ENCODE results near the gene DAPK1.

Gene DAPK1

DNA sequence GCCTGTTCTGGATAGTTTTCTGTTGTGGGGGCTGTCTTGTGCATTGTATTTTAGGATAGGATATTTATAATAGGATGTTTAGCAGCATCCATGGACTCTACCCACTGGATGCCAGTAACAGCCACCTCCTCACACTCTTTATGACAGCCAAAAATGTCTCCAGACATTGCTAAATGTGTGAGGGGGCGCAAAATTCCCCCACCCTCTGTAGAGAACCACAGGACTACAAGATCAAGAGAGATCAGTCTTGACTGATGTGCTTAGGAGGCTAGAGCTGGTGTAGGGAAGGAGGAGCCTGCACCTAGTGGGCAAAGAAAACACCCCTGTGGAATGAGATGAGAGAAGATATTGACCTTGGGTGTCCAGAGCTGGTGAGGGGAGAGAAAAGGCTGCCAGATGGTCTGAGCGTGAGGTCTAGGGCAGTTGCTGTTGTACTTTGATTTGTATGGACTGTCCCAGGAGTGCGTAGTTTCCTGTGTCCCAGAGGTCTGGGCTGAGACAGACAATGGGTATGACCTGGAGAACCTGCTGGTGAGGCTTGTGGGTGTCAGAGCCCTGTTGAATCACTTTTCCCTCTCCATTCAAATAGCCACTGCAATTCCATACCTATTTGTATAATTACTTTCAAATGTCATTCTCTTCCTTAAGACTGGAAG lies 16.3 kb downstream of the DAPK1 start:
- no peak for DNase-seq (ENCODE audit: low read depth, low spot score)
- TF ChIP-seq, protein P1, sequence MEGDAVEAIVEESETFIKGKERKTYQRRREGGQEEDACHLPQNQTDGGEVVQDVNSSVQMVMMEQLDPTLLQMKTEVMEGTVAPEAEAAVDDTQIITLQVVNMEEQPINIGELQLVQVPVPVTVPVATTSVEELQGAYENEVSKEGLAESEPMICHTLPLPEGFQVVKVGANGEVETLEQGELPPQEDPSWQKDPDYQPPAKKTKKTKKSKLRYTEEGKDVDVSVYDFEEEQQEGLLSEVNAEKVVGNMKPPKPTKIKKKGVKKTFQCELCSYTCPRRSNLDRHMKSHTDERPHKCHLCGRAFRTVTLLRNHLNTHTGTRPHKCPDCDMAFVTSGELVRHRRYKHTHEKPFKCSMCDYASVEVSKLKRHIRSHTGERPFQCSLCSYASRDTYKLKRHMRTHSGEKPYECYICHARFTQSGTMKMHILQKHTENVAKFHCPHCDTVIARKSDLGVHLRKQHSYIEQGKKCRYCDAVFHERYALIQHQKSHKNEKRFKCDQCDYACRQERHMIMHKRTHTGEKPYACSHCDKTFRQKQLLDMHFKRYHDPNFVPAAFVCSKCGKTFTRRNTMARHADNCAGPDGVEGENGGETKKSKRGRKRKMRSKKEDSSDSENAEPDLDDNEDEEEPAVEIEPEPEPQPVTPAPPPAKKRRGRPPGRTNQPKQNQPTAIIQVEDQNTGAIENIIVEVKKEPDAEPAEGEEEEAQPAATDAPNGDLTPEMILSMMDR (IDR thresholded peaks at IDR 0.05; ENCODE audit: insufficient read depth, low read length, missing control alignments) = no peak
- H3K4me3 ChIP-seq (ENCODE audit: low read depth, low read length) = no peak overlapping the region
- ChIA-PET CTCF (no interaction called here), POLR2A (no interaction called here)

DNA sequence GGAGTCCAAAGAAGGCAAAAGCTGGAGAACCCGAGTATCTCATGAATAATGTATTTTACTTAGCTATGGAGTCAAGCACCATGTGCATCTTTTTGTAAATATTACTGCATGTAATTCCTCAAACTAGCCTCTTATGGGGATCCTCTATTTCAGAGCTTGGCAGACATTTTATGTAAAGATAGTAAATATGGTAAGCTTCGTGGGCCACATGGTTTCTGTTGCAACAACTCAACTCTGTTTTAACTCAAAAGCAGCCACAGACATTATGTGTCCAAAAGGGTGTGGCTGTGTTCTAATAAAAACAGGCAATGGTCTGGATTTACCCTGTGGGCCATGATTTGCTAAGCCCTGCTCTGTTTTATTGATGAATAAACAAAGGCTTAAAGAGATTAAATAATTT lies 17.3 kb downstream of the DAPK1 start:
- TF ChIP-seq, protein P1 (IDR thresholded peaks at IDR 0.05; ENCODE audit: insufficient read depth, low read length, missing control alignments) = no peak
- DNase-seq (ENCODE audit: low read depth, low spot score) = no peak
- ChIA-PET CTCF (no interaction called here), POLR2A (no interaction called here)
- no peak overlapping the region for H3K4me3 ChIP-seq (ENCODE audit: low read depth, low read length)

DNA sequence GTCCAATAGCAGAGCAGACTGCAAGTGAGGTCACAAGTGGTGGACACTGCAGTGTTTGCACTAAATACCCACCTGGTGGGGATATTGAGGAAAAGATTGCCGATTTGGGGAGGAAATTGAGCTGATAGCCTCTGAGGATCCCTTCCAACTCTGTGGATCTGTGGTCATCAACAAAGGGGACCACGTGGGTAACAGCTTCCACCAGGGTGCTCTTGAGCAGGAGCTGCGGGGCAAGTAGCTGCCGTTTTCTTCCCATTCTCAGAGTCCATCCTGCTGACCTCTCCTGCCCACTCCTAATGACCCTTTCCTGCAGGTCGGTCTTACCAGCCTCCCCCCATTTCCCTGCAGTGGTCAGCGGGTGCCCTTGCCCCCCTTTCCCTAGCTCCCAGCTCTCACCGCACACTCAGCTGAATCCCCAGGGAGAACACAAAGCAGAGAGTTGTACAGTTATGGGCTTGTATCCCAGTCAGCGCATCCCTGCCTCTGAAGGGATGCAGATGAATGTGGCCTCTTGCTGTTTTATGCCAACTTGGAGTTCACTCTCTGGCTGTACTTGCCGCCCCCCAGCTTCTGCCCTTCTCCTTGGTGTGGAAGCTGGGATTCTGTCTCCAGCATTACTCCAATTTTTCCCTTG lies 18.0 kb downstream of the DAPK1 start:
- DNase-seq (ENCODE audit: low read depth, low spot score) = no peak
- POLR2A ChIA-PET = no interaction called here
- no peak overlapping the region for H3K4me3 ChIP-seq (ENCODE audit: low read depth, low read length)
- TF ChIP-seq, protein P1 (IDR thresholded peaks at IDR 0.05; ENCODE audit: insufficient read depth, low read length, missing control alignments) = no peak
- CTCF ChIA-PET = no interaction called here

DNA sequence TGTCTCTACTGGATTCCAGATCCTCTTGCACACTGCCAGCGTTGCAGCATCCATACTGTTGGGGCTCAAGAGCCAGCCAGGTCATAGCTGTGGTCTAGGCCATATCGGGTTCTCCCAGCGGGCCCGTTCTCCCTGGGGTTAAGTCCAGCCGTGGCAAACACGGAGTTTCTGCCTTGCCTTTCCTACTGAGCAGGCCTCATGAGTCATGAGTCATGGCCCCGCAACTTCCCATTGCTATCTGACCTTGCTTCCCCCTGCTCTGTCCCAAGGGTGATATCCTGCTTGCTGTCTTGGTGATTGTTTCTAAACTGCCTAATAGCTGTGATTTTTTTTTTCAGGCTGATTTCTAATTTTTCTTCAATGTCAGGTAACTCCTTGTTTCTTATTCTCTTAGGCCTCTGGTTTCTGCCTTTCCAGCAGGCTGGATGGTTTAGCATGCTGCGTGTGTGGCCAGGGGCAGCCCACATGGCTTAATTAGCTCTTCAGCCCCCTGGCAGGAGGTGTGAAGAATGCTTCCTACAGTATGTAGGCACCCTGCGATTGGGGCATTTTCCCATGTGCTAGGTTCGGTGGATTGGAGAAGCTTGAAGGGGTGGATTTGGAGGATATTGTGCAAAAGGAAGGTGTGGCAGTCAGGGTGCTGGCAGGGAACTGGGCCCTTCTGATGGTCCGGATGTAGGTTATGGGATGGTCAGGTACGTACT lies 18.7 kb downstream of the DAPK1 start:
- H3K4me3 ChIP-seq (ENCODE audit: low read depth, low read length) = no peak overlapping the region
- DNase-seq (ENCODE audit: low read depth, low spot score) = no peak
- TF ChIP-seq, protein P1 (IDR thresholded peaks at IDR 0.05; ENCODE audit: insufficient read depth, low read length, missing control alignments) = no peak
- CTCF ChIA-PET = no interaction called here
- POLR2A ChIA-PET = no interaction called here

DNA sequence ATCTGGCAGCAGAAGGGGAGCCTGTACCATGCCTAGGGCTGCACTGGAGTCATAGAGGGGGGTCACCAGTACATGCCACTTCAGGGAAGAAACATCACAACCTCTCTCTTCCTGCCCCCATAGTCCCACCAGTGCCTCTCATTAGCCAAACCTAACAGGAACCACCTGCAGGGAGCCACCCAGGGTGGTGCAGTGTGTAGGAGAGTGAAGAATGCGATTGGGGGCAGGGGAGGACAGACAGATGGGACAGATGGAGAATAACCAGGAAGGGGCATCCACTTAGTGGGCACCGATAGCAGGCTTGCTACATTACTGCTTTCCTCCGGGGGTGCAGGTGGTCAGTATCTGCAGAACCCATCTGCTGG lies 19.2 kb downstream of the DAPK1 start:
- CTCF ChIA-PET = no interaction called here
- POLR2A ChIA-PET = no interaction called here
- TF ChIP-seq, protein P1 (IDR thresholded peaks at IDR 0.05; ENCODE audit: insufficient read depth, low read length, missing control alignments) = no peak
- H3K4me3 ChIP-seq (ENCODE audit: low read depth, low read length) = no peak overlapping the region
- no peak for DNase-seq (ENCODE audit: low read depth, low spot score)

DNA sequence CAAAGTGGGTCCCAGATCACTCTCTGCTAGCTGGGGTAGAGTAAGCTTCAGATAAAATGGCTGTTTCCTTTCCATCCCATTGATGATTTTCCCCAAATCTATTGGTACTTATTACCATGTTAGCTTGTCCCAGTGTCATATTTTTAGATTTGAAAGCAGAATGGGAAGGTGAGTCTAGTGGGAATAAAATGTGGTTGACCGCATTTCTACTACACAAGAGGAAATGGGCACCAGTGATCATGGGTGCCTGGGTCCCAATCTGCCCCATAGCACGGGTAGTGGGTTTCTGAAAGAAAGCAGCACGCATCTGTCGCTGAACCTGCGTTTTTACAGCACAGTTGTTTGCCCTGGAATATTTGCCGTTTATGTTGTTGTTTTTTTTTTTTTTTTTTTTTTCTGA lies 20.1 kb downstream of the DAPK1 start:
- CTCF ChIA-PET = no interaction called here
- POLR2A ChIA-PET = no interaction called here
- TF ChIP-seq, protein P1 (IDR thresholded peaks at IDR 0.05; ENCODE audit: insufficient read depth, low read length, missing control alignments) = no peak
- no peak overlapping the region for H3K4me3 ChIP-seq (ENCODE audit: low read depth, low read length)
- no peak for DNase-seq (ENCODE audit: low read depth, low spot score)
